GM12801 (cell line): Measurements from ENCODE around the gene HCFC1.

Experiments used
- CTCF ChIP-seq: IDR thresholded peaks from one replicate; pipeline ENCODE4 v1.5.1; 2011; ENCODE audit warnings: control low read depth; ENCODE audit not compliant: insufficient read length; ENCODE audit errors: extremely low read depth

The HCFC1 gene

GRCh38 chrX:153956044-153956907 lies 15.3 kb downstream of the HCFC1 start:
- no peak for TF ChIP-seq CTCF

DNA sequence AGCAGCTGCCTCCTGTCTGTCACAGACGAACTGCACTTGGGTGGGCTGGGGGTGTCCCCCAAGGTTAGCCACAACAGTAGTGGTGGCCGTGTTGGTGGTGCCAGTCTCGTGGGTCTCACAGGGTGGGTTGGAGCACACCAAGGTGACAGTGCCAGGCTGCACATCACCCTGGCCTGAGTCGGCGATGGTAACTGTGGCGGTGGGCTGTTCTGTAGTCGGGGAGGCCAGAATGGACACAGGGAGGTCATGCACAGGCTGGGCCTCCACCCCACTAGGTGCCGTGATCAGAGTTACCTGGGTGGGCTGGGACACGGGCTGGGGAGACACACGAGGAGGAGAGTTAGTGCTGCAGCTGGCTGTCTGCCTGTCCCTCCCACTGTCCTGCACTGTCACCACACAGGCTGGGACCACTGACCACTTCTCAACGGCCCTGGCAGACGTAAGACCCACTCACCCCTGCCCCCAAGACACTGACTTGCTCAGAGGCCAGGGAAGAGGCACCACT lies 16.3 kb downstream of the HCFC1 start:
- no peak for TF ChIP-seq CTCF

GRCh38 chrX:153954558-153955227 lies 16.9 kb downstream of the HCFC1 start:
- TF ChIP-seq CTCF = no peak

- no peak for TF ChIP-seq CTCF
Observed at GRCh38 chrX:153953892-153954557, 17.6 kb downstream of the HCFC1 start.

GRCh38 chrX:153953342-153953830 lies 18.2 kb downstream of the HCFC1 start:
- no peak for TF ChIP-seq CTCF

- no peak for TF ChIP-seq CTCF
Observed at GRCh38 chrX:153952373-153953026, 19.1 kb downstream of the HCFC1 start.
